HCT116 (cell line): ENCODE data around the gene KLHL3. TPM values are rescaled to one million over a fixed set of nuclear protein-coding genes. Genes with fewer than 3 reads are reported as not detected.

Experiments used
- ATAC-seq: fragments of 200-7000 bp; cut with Tn5 transposase; 2 replicates; pipeline ENCODE4 v1.9.1; 2020; ENCODE audit warnings: mild to moderate bottlenecking, moderate library complexity
- BruUV-seq: library from RNA; stranded (reverse); fragments of 400-500 nt; replicated peaks from 2 replicates; lab custom pipeline; 2021; lab: Mats Ljungman, UMichigan
- CTCF ChIA-PET: fragments of 300-600 bp; sonication (Branson Sonifier 250); formaldehyde crosslinking; loops from one replicate; lab custom pipeline; 2021; ENCODE audit warnings: antibody characterized with exemption; lab: Charles Lee
- POLR2A ChIA-PET: fragments of 300-600, 350-600 bp; sonication (Branson Sonifier 250); formaldehyde crosslinking; loops from one replicate; lab custom pipeline; 2021; ENCODE audit warnings: antibody characterized with exemption; lab: Charles Lee
- RAD21 ChIA-PET, 2 experiments: fragments of 300-600 bp; sonication (Branson Sonifier 250); formaldehyde crosslinking; loops; one replicate each; lab custom pipeline; 2023; ENCODE audit warnings: low total read pairs in 2 of 2; ENCODE audit not compliant: uncharacterized antibody in 2 of 2, unreplicated experiment in 2 of 2, low non-redundant PET in 1 of 2; lab: Charles Lee
- DNase-seq: peaks from one replicate; pipeline ENCODE4 v3.0.0-alpha.2; 2010; ENCODE audit warnings: low read depth, low spot score
- H2AFZ ChIP-seq: fragments of 200-600 bp; shearing (Covaris generic), sonication (generic); 2 replicates; pipeline ENCODE4 v1.6.1; 2017; ENCODE audit warnings: low read depth, mixed run types, mixed read lengths, antibody characterized with exemption, low read length; ENCODE audit not compliant: poor library complexity, severe bottlenecking
- H3K27ac ChIP-seq: 2 replicates; pipeline ENCODE4 v1.5.1; 2012; ENCODE audit warnings: low read depth, low read length
- H3K27me3 ChIP-seq: fragments of 200-600 bp; sonication (generic); 2 replicates; pipeline ENCODE4 v1.6.1; 2016; ENCODE audit warnings: mixed run types, low read length, mixed read lengths; ENCODE audit not compliant: insufficient read depth
- H3K36me3 ChIP-seq, 2 experiments: fragments of 200-500 bp in 1 of 2; fragments of 200-600 bp in 1 of 2; sonication (Bioruptor generic) in 1 of 2; sonication (generic) in 1 of 2; 2 replicates each; pipeline versions ENCODE4 v1.5.1 to v1.6.1; 2014 to 2016; ENCODE audit warnings: low read length in 2 of 2, inconsistent platforms in 1 of 2, mixed read lengths in 1 of 2, mixed run types in 1 of 2; ENCODE audit not compliant: insufficient read depth in 2 of 2, control insufficient read depth in 1 of 2
- H3K4me1 ChIP-seq, 2 experiments: fragments of 200-600 bp in 1 of 2; sonication (generic) in 1 of 2; 2 replicates each; pipeline versions ENCODE4 v1.5.1 to v1.6.1; 2012 to 2017; ENCODE audit warnings: low read length in 2 of 2, inconsistent platforms in 1 of 2, mild to moderate bottlenecking in 1 of 2, mixed read lengths in 1 of 2, mixed run types in 1 of 2, moderate library complexity in 1 of 2; ENCODE audit not compliant: insufficient read depth in 2 of 2, control insufficient read depth in 1 of 2
- H3K4me2 ChIP-seq: fragments of 200-600 bp; sonication (generic); 2 replicates; pipeline ENCODE4 v1.6.1; 2017; ENCODE audit warnings: mixed run types, low read length, mixed read lengths
- H3K4me3 ChIP-seq, 2 experiments: fragments of 200-600 bp in 1 of 2; sonication (generic) in 1 of 2; replicated peaks in 1 of 2; 2 replicates each; pipeline ENCODE4 v1.5.1; 2011 to 2016; ENCODE audit warnings: low read length in 2 of 2, control low read depth in 1 of 2, low read depth in 1 of 2, mild to moderate bottlenecking in 1 of 2, mixed read lengths in 1 of 2, mixed run types in 1 of 2
- H3K79me2 ChIP-seq: fragments of 200-600 bp; sonication (generic); 2 replicates; pipeline ENCODE4 v1.6.1; 2017; ENCODE audit warnings: mild to moderate bottlenecking, mixed run types, low read length, moderate library complexity, mixed read lengths; ENCODE audit not compliant: insufficient read depth
- H3K9ac ChIP-seq: fragments of 200-600 bp; sonication (generic); 2 replicates; pipeline ENCODE4 v1.6.1; 2016; ENCODE audit warnings: low read length, mixed read lengths
- H3K9me2 ChIP-seq: fragments of 200-600 bp; sonication (generic), shearing (Covaris generic); 2 replicates; pipeline ENCODE4 v1.6.1; 2017; ENCODE audit warnings: mixed run types, mild to moderate bottlenecking, moderate library complexity; ENCODE audit not compliant: insufficient read depth
- H3K9me3 ChIP-seq, 2 experiments: fragments of 200-500 bp in 1 of 2; fragments of 200-600 bp in 1 of 2; sonication (Bioruptor generic) in 1 of 2; sonication (generic) in 1 of 2; 2 replicates each; pipeline ENCODE4 v1.6.1; 2014 to 2017; ENCODE audit warnings: low read length in 2 of 2, mixed read lengths in 2 of 2, inconsistent platforms in 1 of 2, low read depth in 1 of 2, mild to moderate bottlenecking in 1 of 2, mixed run types in 1 of 2, moderate library complexity in 1 of 2; ENCODE audit not compliant: control insufficient read depth in 1 of 2, insufficient read depth in 1 of 2
- H4K20me1 ChIP-seq: fragments of 200-600 bp; sonication (generic), shearing (Covaris generic); 2 replicates; pipeline ENCODE4 v1.6.1; 2017; ENCODE audit warnings: mixed run types, mild to moderate bottlenecking, moderate library complexity; ENCODE audit not compliant: insufficient read depth
- CBX3 ChIP-seq: IDR thresholded peaks from 2 replicates; pipeline ENCODE4 v1.6.1; 2012; ENCODE audit warnings: low read depth
- CEBPB ChIP-seq: IDR thresholded peaks from 2 replicates; pipeline ENCODE4 v1.6.1; 2012; ENCODE audit warnings: low read depth
- CTCF ChIP-seq, 3 experiments: fragments of 200-600 bp in 1 of 3; sonication (generic) in 1 of 3; IDR thresholded peaks in 2 of 3; conservative IDR thresholded peaks in 1 of 3; 2 replicates each; pipeline ENCODE4 v1.5.1; 2012 to 2017; ENCODE audit warnings: low read depth in 2 of 3, low read length in 2 of 3, antibody characterized with exemption in 1 of 3, borderline replicate concordance in 1 of 3, control low read depth in 1 of 3, mild to moderate bottlenecking in 1 of 3, mixed read lengths in 1 of 3, mixed run types in 1 of 3, moderate library complexity in 1 of 3; ENCODE audit not compliant: insufficient read depth in 1 of 3
- EGR1 ChIP-seq: IDR thresholded peaks from 2 replicates; pipeline ENCODE4 v1.6.1; 2012; ENCODE audit warnings: low read depth
- EZH2 ChIP-seq: fragments of 200-600 bp; sonication (generic); IDR thresholded peaks from 2 replicates; pipeline ENCODE4 v1.6.1; 2017; ENCODE audit warnings: antibody characterized with exemption, mixed run types
- EZH2phosphoT487 ChIP-seq: fragments of 200-600 bp; IDR thresholded peaks from 2 replicates; pipeline ENCODE4 v1.6.1; 2018; ENCODE audit warnings: antibody characterized with exemption, borderline replicate concordance
- FOSL1 ChIP-seq: IDR thresholded peaks from 2 replicates; pipeline ENCODE4 v1.6.1; 2012; ENCODE audit warnings: low read depth
- MAX ChIP-seq: IDR thresholded peaks from 2 replicates; pipeline ENCODE4 v1.6.1; 2012
- POLR2A ChIP-seq: IDR thresholded peaks from 2 replicates; pipeline ENCODE4 v1.7.0; 2011; ENCODE audit warnings: borderline replicate concordance; ENCODE audit not compliant: insufficient read depth, insufficient read length; ENCODE audit errors: extremely low read depth
- POLR2AphosphoS5 ChIP-seq: IDR thresholded peaks from 2 replicates; pipeline ENCODE4 v1.6.1; 2011; ENCODE audit warnings: mild to moderate bottlenecking, low read depth, low read length, moderate library complexity
- REST ChIP-seq: IDR thresholded peaks from 2 replicates; pipeline ENCODE4 v1.6.1; 2012; ENCODE audit warnings: low read depth
- SP1 ChIP-seq: IDR thresholded peaks from 2 replicates; pipeline ENCODE4 v1.6.1; 2012; ENCODE audit warnings: low read depth
- TCF7L2 ChIP-seq: IDR thresholded peaks from 2 replicates; pipeline ENCODE4 v1.7.0; 2011; ENCODE audit warnings: borderline replicate concordance, inconsistent platforms; ENCODE audit not compliant: insufficient read depth, insufficient read length; ENCODE audit errors: extremely low read depth
- ZFX ChIP-seq: fragments of 450-650 bp; IDR thresholded peaks from 2 replicates; pipeline ENCODE4 v1.6.1; 2017
- intact Hi-C: fragments of 100-400 bp; cut with micrococcal nuclease; formaldehyde crosslinking; loops from 2 replicates; pipeline ENCODE4 v1.10.0; 2022
- total RNA-seq: library from RNA; stranded (reverse); gene quantifications from one replicate; pipeline ENCODE4 v1.2.1, GENCODE V29; 2021; ENCODE audit not compliant: unreplicated experiment

KLHL3 gene
- total RNA-seq, 1 experiment from 2014 or later: not detected

GRCh38 chr5:137575847-137576246, 160.0 kb downstream of the KLHL3 start (continued):
- no peak for TF ChIP-seq REST
- no peak for TF ChIP-seq CBX3
- TF ChIP-seq, all 23 proteins: peak for 0

GRCh38 chr5:137575211-137575610, 160.7 kb downstream of the KLHL3 start:
- ChIA-PET RAD21 (no interaction called here), CTCF (no interaction called here), POLR2A (no interaction called here)
- H4K20me1 ChIP-seq: no peaks in the 10 kb centered on the region
- no peaks in the 10 kb centered on the region for H3K36me3 ChIP-seq
- no peaks in the 10 kb centered on the region for H3K9me3 ChIP-seq
- H3K4me1 ChIP-seq: no peaks in the 10 kb centered on the region
- ATAC-seq: no peak
- H3K79me2 ChIP-seq: no peaks in the 10 kb centered on the region
- no peak overlapping the region for H2AFZ ChIP-seq
- peaks cover 15% of the 10 kb centered on the region for H3K27me3 ChIP-seq
- no peak overlapping the region for H3K9ac ChIP-seq
- no peak overlapping the region for H3K4me3 ChIP-seq
- no peak for DNase-seq
- no TSS peak for BruUV-seq
- H3K4me2 ChIP-seq: no peak overlapping the region
- H3K9me2 ChIP-seq: 0 out of 2 replicates have a peak, but pooled peaks cover 2% of the 10 kb centered on the region
- H3K27ac ChIP-seq: no peak overlapping the region
- intact Hi-C loops: no loop called here
- TF ChIP-seq EZH2phosphoT487 (no peak), EZH2 (no peak), EGR1 (no peak), POLR2A (no peak), FOSL1 (no peak), POLR2AphosphoS5 (no peak), CBX3 (no peak), CEBPB (no peak), ZFX (no peak), CTCF (IDR thresholded peaks at IDR 0.05 in 2 of 3, conservative IDR thresholded peaks at IDR 0.05 in 1 of 3; ENCODE audit: borderline replicate concordance in 1 of 3, insufficient read depth in 1 of 3, low read depth in 2 of 3, low read length in 2 of 3) (no peak), REST (no peak), SP1 (no peak), MAX (no peak), TCF7L2 (no peak)
